HCT116 (cell line): ENCODE results near the gene PCDH9. TPM values are rescaled to one million over a fixed set of nuclear protein-coding genes. Genes with fewer than 3 reads are reported as not detected.

ENCODE experiments used
- ATAC-seq: fragments of 200-7000 bp; cut with Tn5 transposase; 2 replicates; pipeline ENCODE4 v1.9.1; 2020; ENCODE audit warnings: mild to moderate bottlenecking, moderate library complexity
- BruUV-seq: library from RNA; stranded (reverse); fragments of 400-500 nt; replicated peaks from 2 replicates; lab custom pipeline; 2021; lab: Mats Ljungman, UMichigan
- CTCF ChIA-PET: fragments of 300-600 bp; sonication (Branson Sonifier 250); formaldehyde crosslinking; loops from one replicate; lab custom pipeline; 2021; ENCODE audit warnings: antibody characterized with exemption; lab: Charles Lee
- POLR2A ChIA-PET: fragments of 300-600, 350-600 bp; sonication (Branson Sonifier 250); formaldehyde crosslinking; loops from one replicate; lab custom pipeline; 2021; ENCODE audit warnings: antibody characterized with exemption; lab: Charles Lee
- RAD21 ChIA-PET, 2 experiments: fragments of 300-600 bp; sonication (Branson Sonifier 250); formaldehyde crosslinking; loops; one replicate each; lab custom pipeline; 2023; ENCODE audit warnings: low total read pairs in 2 of 2; ENCODE audit not compliant: uncharacterized antibody in 2 of 2, unreplicated experiment in 2 of 2, low non-redundant PET in 1 of 2; lab: Charles Lee
- DNase-seq: peaks from one replicate; pipeline ENCODE4 v3.0.0-alpha.2; 2010; ENCODE audit warnings: low read depth, low spot score
- H2AFZ ChIP-seq: fragments of 200-600 bp; shearing (Covaris generic), sonication (generic); 2 replicates; pipeline ENCODE4 v1.6.1; 2017; ENCODE audit warnings: low read depth, mixed run types, mixed read lengths, antibody characterized with exemption, low read length; ENCODE audit not compliant: poor library complexity, severe bottlenecking
- H3K27ac ChIP-seq: 2 replicates; pipeline ENCODE4 v1.5.1; 2012; ENCODE audit warnings: low read depth, low read length
- H3K27me3 ChIP-seq: fragments of 200-600 bp; sonication (generic); 2 replicates; pipeline ENCODE4 v1.6.1; 2016; ENCODE audit warnings: mixed run types, low read length, mixed read lengths; ENCODE audit not compliant: insufficient read depth
- H3K36me3 ChIP-seq, 2 experiments: fragments of 200-500 bp in 1 of 2; fragments of 200-600 bp in 1 of 2; sonication (Bioruptor generic) in 1 of 2; sonication (generic) in 1 of 2; 2 replicates each; pipeline versions ENCODE4 v1.5.1 to v1.6.1; 2014 to 2016; ENCODE audit warnings: low read length in 2 of 2, inconsistent platforms in 1 of 2, mixed read lengths in 1 of 2, mixed run types in 1 of 2; ENCODE audit not compliant: insufficient read depth in 2 of 2, control insufficient read depth in 1 of 2
- H3K4me1 ChIP-seq, 2 experiments: fragments of 200-600 bp in 1 of 2; sonication (generic) in 1 of 2; 2 replicates each; pipeline versions ENCODE4 v1.5.1 to v1.6.1; 2012 to 2017; ENCODE audit warnings: low read length in 2 of 2, inconsistent platforms in 1 of 2, mild to moderate bottlenecking in 1 of 2, mixed read lengths in 1 of 2, mixed run types in 1 of 2, moderate library complexity in 1 of 2; ENCODE audit not compliant: insufficient read depth in 2 of 2, control insufficient read depth in 1 of 2
- H3K4me2 ChIP-seq: fragments of 200-600 bp; sonication (generic); 2 replicates; pipeline ENCODE4 v1.6.1; 2017; ENCODE audit warnings: mixed run types, low read length, mixed read lengths
- H3K4me3 ChIP-seq, 2 experiments: fragments of 200-600 bp in 1 of 2; sonication (generic) in 1 of 2; replicated peaks in 1 of 2; 2 replicates each; pipeline ENCODE4 v1.5.1; 2011 to 2016; ENCODE audit warnings: low read length in 2 of 2, control low read depth in 1 of 2, low read depth in 1 of 2, mild to moderate bottlenecking in 1 of 2, mixed read lengths in 1 of 2, mixed run types in 1 of 2
- H3K79me2 ChIP-seq: fragments of 200-600 bp; sonication (generic); 2 replicates; pipeline ENCODE4 v1.6.1; 2017; ENCODE audit warnings: mild to moderate bottlenecking, mixed run types, low read length, moderate library complexity, mixed read lengths; ENCODE audit not compliant: insufficient read depth
- H3K9ac ChIP-seq: fragments of 200-600 bp; sonication (generic); 2 replicates; pipeline ENCODE4 v1.6.1; 2016; ENCODE audit warnings: low read length, mixed read lengths
- H3K9me2 ChIP-seq: fragments of 200-600 bp; sonication (generic), shearing (Covaris generic); 2 replicates; pipeline ENCODE4 v1.6.1; 2017; ENCODE audit warnings: mixed run types, mild to moderate bottlenecking, moderate library complexity; ENCODE audit not compliant: insufficient read depth
- H3K9me3 ChIP-seq, 2 experiments: fragments of 200-500 bp in 1 of 2; fragments of 200-600 bp in 1 of 2; sonication (Bioruptor generic) in 1 of 2; sonication (generic) in 1 of 2; 2 replicates each; pipeline ENCODE4 v1.6.1; 2014 to 2017; ENCODE audit warnings: low read length in 2 of 2, mixed read lengths in 2 of 2, inconsistent platforms in 1 of 2, low read depth in 1 of 2, mild to moderate bottlenecking in 1 of 2, mixed run types in 1 of 2, moderate library complexity in 1 of 2; ENCODE audit not compliant: control insufficient read depth in 1 of 2, insufficient read depth in 1 of 2
- H4K20me1 ChIP-seq: fragments of 200-600 bp; sonication (generic), shearing (Covaris generic); 2 replicates; pipeline ENCODE4 v1.6.1; 2017; ENCODE audit warnings: mixed run types, mild to moderate bottlenecking, moderate library complexity; ENCODE audit not compliant: insufficient read depth
- ATF3 ChIP-seq: IDR thresholded peaks from 2 replicates; pipeline ENCODE4 v1.6.1; 2012
- CBX3 ChIP-seq: IDR thresholded peaks from 2 replicates; pipeline ENCODE4 v1.6.1; 2012; ENCODE audit warnings: low read depth
- CEBPB ChIP-seq: IDR thresholded peaks from 2 replicates; pipeline ENCODE4 v1.6.1; 2012; ENCODE audit warnings: low read depth
- ELF1 ChIP-seq: IDR thresholded peaks from 2 replicates; pipeline ENCODE4 v1.6.1; 2012; ENCODE audit warnings: low read depth, borderline replicate concordance
- EZH2 ChIP-seq: fragments of 200-600 bp; sonication (generic); IDR thresholded peaks from 2 replicates; pipeline ENCODE4 v1.6.1; 2017; ENCODE audit warnings: antibody characterized with exemption, mixed run types
- EZH2phosphoT487 ChIP-seq: fragments of 200-600 bp; IDR thresholded peaks from 2 replicates; pipeline ENCODE4 v1.6.1; 2018; ENCODE audit warnings: antibody characterized with exemption, borderline replicate concordance
- POLR2A ChIP-seq: IDR thresholded peaks from 2 replicates; pipeline ENCODE4 v1.7.0; 2011; ENCODE audit warnings: borderline replicate concordance; ENCODE audit not compliant: insufficient read depth, insufficient read length; ENCODE audit errors: extremely low read depth
- POLR2AphosphoS5 ChIP-seq: IDR thresholded peaks from 2 replicates; pipeline ENCODE4 v1.6.1; 2011; ENCODE audit warnings: mild to moderate bottlenecking, low read depth, low read length, moderate library complexity
- RAD21 ChIP-seq: IDR thresholded peaks from 2 replicates; pipeline ENCODE4 v1.6.1; 2012; ENCODE audit warnings: low read depth, mild to moderate bottlenecking
- TCF7L2 ChIP-seq: IDR thresholded peaks from 2 replicates; pipeline ENCODE4 v1.7.0; 2011; ENCODE audit warnings: borderline replicate concordance, inconsistent platforms; ENCODE audit not compliant: insufficient read depth, insufficient read length; ENCODE audit errors: extremely low read depth
- intact Hi-C: fragments of 100-400 bp; cut with micrococcal nuclease; formaldehyde crosslinking; loops from 2 replicates; pipeline ENCODE4 v1.10.0; 2022
- total RNA-seq: library from RNA; stranded (reverse); gene quantifications from one replicate; pipeline ENCODE4 v1.2.1, GENCODE V29; 2021; ENCODE audit not compliant: unreplicated experiment
- TF ChIP-seq, protein P1 (sequence below): IDR thresholded peaks from 2 replicates; pipeline ENCODE4 v1.6.1; 2012
- TF ChIP-seq, protein P2 (sequence below): IDR thresholded peaks from 2 replicates; pipeline ENCODE4 v1.6.1; 2011; ENCODE audit warnings: mild to moderate bottlenecking, low read length, moderate library complexity; ENCODE audit not compliant: insufficient replicate concordance; ENCODE audit errors: extremely low read depth

The PCDH9 gene
- total RNA-seq, 1 experiment from 2014 or later = 0.02 TPM

GRCh38 chr13:67147342-67148133 is 82.6 kb downstream of the PCDH9 start:
- no peak overlapping the region for H2AFZ ChIP-seq
- no peaks in the 10 kb centered on the region for H3K79me2 ChIP-seq
- no peak for TF ChIP-seq EZH2
- TF ChIP-seq POLR2A = no peak
- TF ChIP-seq EZH2phosphoT487 = no peak
- no peak for TF ChIP-seq CEBPB
- no peak for TF ChIP-seq ELF1
- TF ChIP-seq, protein P1, sequence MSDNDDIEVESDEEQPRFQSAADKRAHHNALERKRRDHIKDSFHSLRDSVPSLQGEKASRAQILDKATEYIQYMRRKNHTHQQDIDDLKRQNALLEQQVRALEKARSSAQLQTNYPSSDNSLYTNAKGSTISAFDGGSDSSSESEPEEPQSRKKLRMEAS = no peak
- H3K9me3 ChIP-seq = no peaks in the 10 kb centered on the region
- intact Hi-C loops = no loop called here
- no TSS peak for BruUV-seq
- ChIA-PET POLR2A (no interaction called here), CTCF (no interaction called here), RAD21 (no interaction called here)
- H3K36me3 ChIP-seq = no peaks in the 10 kb centered on the region
- no peak overlapping the region for H3K9ac ChIP-seq
- no peak overlapping the region for H3K4me2 ChIP-seq
- no peaks in the 10 kb centered on the region for H3K9me2 ChIP-seq
- H3K4me1 ChIP-seq = no peaks in the 10 kb centered on the region
- DNase-seq = no peak
- H3K27me3 ChIP-seq = no peaks in the 10 kb centered on the region
- ATAC-seq = no peak
- no peaks in the 10 kb centered on the region for H4K20me1 ChIP-seq
- H3K4me3 ChIP-seq = no peak overlapping the region
- no peak overlapping the region for H3K27ac ChIP-seq

- no peak overlapping the region for H3K4me2 ChIP-seq
- no peaks in the 10 kb centered on the region for H3K4me1 ChIP-seq
- intact Hi-C loops = no loop called here
- ChIA-PET RAD21 (no interaction called here), CTCF (no interaction called here), POLR2A (no interaction called here)
- H4K20me1 ChIP-seq = no peaks in the 10 kb centered on the region
- H3K9ac ChIP-seq = no peak overlapping the region
- H3K27me3 ChIP-seq = no peaks in the 10 kb centered on the region
- no peak overlapping the region for H2AFZ ChIP-seq
- H3K27ac ChIP-seq = no peak overlapping the region
- BruUV-seq = no TSS peak
- H3K9me3 ChIP-seq = no peaks in the 10 kb centered on the region
- no peaks in the 10 kb centered on the region for H3K9me2 ChIP-seq
- no peak overlapping the region for H3K4me3 ChIP-seq
- no peak for DNase-seq
- no peaks in the 10 kb centered on the region for H3K79me2 ChIP-seq
- H3K36me3 ChIP-seq = no peaks in the 10 kb centered on the region
- no peak for ATAC-seq
- TF ChIP-seq ATF3 (no peak), EZH2phosphoT487 (no peak), TCF7L2 (no peak), ELF1 (no peak), CBX3 (no peak), RAD21 (no peak), POLR2AphosphoS5 (no peak), EZH2 (no peak)
- TF ChIP-seq, protein P2, sequence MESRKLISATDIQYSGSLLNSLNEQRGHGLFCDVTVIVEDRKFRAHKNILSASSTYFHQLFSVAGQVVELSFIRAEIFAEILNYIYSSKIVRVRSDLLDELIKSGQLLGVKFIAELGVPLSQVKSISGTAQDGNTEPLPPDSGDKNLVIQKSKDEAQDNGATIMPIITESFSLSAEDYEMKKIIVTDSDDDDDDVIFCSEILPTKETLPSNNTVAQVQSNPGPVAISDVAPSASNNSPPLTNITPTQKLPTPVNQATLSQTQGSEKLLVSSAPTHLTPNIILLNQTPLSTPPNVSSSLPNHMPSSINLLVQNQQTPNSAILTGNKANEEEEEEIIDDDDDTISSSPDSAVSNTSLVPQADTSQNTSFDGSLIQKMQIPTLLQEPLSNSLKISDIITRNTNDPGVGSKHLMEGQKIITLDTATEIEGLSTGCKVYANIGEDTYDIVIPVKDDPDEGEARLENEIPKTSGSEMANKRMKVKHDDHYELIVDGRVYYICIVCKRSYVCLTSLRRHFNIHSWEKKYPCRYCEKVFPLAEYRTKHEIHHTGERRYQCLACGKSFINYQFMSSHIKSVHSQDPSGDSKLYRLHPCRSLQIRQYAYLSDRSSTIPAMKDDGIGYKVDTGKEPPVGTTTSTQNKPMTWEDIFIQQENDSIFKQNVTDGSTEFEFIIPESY = no peak
Observed at GRCh38 chr13:67146523-67147130, 83.5 kb downstream of the PCDH9 start.
